ENCODE results near the gene SEPTIN11.

The SEPTIN11 gene

GRCh38 chr4:76904646-76905190 lies 44.8 kb upstream of the SEPTIN11 start:
- TF ChIP-seq ZNF394 (tag by site-specific recombination; IDR thresholded peaks at IDR 0.05; ENCODE audit: borderline replicate concordance), result no peak
- TF ChIP-seq ZNF23 (tag by site-specific recombination; IDR thresholded peaks at IDR 0.05; ENCODE audit: borderline replicate concordance), result no peak
- TF ChIP-seq BCL6B (tag by site-specific recombination; IDR thresholded peaks at IDR 0.05), result no peak
- TF ChIP-seq ZNF280D (tag by site-specific recombination; IDR thresholded peaks at IDR 0.05), result no peak
- CTCF ChIA-PET, result interaction anchor here (0.6 kb wide), 1 partner anchor 18 kb away, joined by 4 read pairs; no protein-coding TSS in a partner anchor
- POLR2A ChIA-PET, result no interaction called here
- H3K9me3 ChIP-seq (ENCODE audit: control insufficient read depth, insufficient read depth, low read depth, low read length), result no peaks in the 10 kb centered on the region
- no peak overlapping the region for H3K27ac ChIP-seq (ENCODE audit: extremely low read depth, low read depth, low read length)
- no peaks in the 10 kb centered on the region for H3K36me3 ChIP-seq (ENCODE audit: control insufficient read depth in 2 of 2, insufficient read depth in 1 of 2, low read length in 2 of 2)
- H3K4me1 ChIP-seq (ENCODE audit: control insufficient read depth, insufficient read depth, low read length), result no peaks in the 10 kb centered on the region
- H3K4me3 ChIP-seq (ENCODE audit: low read depth, low read length), result no peak overlapping the region

GRCh38 chr4:76905521-76905920 lies 44.0 kb upstream of the SEPTIN11 start:
- TF ChIP-seq GFI1B (tag by site-specific recombination; IDR thresholded peaks at IDR 0.05) (no peak), PRDM10 (tag by site-specific recombination; IDR thresholded peaks at IDR 0.05) (no peak), ZBTB10 (tag by site-specific recombination; IDR thresholded peaks at IDR 0.05) (no peak), SCRT2 (tag by site-specific recombination; IDR thresholded peaks at IDR 0.05) (no peak), KLF7 (tag by site-specific recombination; IDR thresholded peaks at IDR 0.05; ENCODE audit: borderline replicate concordance) (no peak), ZNF155 (tag by site-specific recombination; IDR thresholded peaks at IDR 0.05) (no peak), ZNF843 (tag by site-specific recombination; IDR thresholded peaks at IDR 0.05) (no peak), FEZF1 (tag by site-specific recombination; IDR thresholded peaks at IDR 0.05) (no peak), OSR2 (tag by site-specific recombination; IDR thresholded peaks at IDR 0.05) (no peak), KLF9 (tag by site-specific recombination; IDR thresholded peaks at IDR 0.05; ENCODE audit: low read depth) (no peak), ZBTB17 (tag by site-specific recombination; IDR thresholded peaks at IDR 0.05) (no peak), ZNF426 (tag by site-specific recombination; IDR thresholded peaks at IDR 0.05) (no peak), ZNF510 (tag by site-specific recombination; IDR thresholded peaks at IDR 0.05; ENCODE audit: insufficient replicate concordance) (no peak), ZNF785 (tag by site-specific recombination; IDR thresholded peaks at IDR 0.05) (no peak)
- H3K27ac ChIP-seq (ENCODE audit: extremely low read depth, low read depth, low read length), result no peak overlapping the region
- no peaks in the 10 kb centered on the region for H3K9me3 ChIP-seq (ENCODE audit: control insufficient read depth, insufficient read depth, low read depth, low read length)
- ChIA-PET POLR2A (no interaction called here), CTCF (interaction anchor here (0.6 kb wide), 1 partner anchor 17 kb away, joined by 4 read pairs; no protein-coding TSS in a partner anchor)
- no peaks in the 10 kb centered on the region for H3K4me1 ChIP-seq (ENCODE audit: control insufficient read depth, insufficient read depth, low read length)
- no peak overlapping the region for H3K4me3 ChIP-seq (ENCODE audit: low read depth, low read length)
- H3K36me3 ChIP-seq (ENCODE audit: control insufficient read depth in 2 of 2, insufficient read depth in 1 of 2, low read length in 2 of 2), result no peaks in the 10 kb centered on the region
